ENCODE results near the gene POP7.
"Not testable (repeated sequence)": the region's sequence is repeated elsewhere in the genome, so short reads cannot be mapped to it uniquely, and the experiment has no call there.

The POP7 gene

DNA sequence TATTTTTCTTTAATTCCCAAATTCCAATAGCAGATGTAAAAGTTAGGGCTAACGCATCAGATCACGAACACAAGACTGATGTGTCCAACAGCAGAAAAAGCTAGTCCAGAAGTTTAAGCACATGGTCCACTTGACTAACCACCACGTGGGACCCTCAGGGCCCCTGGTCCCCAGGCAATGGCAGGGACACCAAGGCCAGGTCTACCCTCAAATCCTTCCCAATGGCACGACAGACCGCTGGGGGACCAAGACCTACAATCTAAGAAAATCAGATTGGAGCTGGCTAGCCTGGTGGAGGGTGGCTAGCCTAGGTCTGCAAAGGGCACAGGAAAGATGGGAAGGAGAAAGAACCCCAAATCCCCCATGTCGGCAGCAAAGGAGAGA, 13.4 kb upstream of the POP7 start:
- DNase-seq (ENCODE audit: low spot score): no peak

DNA sequence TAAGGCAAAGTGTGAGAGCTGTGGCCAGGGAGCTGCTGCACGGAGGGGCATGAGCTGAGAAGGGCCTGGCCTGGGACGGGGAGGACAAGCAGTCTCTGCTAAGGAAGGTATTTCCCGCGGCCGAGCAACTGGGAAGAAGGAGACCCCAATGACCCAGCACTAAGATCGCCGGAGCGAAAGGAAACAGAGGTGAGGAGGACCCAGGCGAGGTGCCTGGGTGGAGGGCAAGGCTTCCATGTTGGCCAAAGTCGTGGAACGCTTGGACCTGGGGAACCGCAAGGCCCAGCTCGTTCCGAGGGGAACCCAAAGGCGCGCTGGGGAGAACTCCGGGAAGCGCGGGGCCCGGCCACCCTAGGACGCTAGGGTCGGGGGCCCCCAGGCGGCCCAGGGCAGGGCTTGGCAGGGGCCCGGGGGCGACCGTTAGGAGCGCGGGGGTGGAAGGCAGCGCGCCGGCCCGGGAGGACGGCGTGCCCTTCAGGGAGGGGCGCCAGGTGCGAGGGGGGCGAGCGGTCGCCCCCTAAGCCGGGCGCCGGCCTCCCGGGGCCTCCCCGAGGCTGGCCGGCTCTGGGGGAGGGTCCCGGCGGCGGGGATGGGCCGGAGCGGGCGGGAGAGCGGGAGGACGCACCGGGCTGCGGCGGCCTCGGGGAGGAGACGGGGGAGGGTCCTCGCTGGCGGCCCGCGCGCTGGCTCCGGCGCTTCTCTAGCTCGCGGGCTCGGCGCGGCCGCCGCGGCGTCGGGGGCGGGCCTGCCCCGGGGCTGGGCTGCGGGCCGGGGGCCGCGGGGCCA, 12.4 kb upstream of the POP7 start:
- no peak for DNase-seq (ENCODE audit: low spot score)

DNA sequence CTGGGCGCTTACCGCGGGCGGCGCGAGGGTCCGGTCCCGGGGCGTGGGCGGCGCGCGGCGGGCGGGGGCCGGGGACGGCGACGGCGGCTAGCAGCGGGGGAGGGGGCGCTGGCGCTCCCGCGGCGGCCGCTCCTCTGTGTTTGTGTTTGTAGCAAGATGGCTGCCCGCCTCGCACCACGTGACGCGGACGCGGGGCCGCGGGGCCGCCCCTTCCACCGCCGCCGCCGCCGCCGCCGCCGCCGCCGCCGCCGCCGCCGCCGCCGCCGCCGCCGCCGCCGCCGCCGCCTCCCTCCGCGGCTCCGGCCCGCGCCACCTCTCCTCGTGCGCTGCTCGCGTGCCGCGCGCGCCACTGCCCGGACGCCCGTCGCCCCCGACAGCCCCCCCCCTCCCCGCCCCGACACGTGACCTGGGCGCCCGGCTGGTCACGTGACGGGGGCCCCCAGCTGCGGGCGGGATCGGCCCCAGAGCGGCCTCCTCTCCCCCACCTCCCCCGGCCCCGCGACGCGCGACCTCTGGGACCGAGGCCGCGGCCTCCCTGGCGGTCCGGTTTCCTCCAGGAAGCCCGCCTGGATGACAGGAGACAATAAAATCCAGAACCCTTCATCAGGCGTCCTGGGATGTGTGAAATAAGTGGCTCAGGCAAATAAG, 11.7 kb upstream of the POP7 start, which contains the start of gene GIGYF1:
TSS of gene GIGYF1 (minus strand) at position 153 of the 648 bp plus-strand sequence. CDS start 6,012 bp downstream, outside the sequence.
- DNase-seq (ENCODE audit: low spot score): peak; percentile 92

DNA sequence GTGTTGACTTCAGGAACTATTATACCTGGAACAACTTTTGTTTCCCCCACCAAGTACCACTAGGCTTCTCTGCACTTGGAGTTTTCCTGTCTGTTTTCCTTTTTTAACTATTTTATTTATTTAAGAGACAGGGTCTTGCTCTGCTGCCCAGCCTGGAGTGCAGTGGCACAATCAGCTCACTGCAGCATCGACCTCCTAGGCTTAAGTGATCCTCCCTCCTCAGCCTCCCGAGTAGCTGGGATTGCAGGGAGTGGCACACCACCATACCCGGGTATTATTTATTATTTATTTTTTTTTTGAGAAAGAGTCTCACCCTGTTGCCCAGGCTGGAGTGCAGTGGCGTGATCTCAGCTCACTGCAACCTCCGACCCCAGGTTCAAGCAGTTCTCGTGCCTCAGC, 9.8 kb upstream of the POP7 start:
- no peak for DNase-seq (ENCODE audit: low spot score)

DNA sequence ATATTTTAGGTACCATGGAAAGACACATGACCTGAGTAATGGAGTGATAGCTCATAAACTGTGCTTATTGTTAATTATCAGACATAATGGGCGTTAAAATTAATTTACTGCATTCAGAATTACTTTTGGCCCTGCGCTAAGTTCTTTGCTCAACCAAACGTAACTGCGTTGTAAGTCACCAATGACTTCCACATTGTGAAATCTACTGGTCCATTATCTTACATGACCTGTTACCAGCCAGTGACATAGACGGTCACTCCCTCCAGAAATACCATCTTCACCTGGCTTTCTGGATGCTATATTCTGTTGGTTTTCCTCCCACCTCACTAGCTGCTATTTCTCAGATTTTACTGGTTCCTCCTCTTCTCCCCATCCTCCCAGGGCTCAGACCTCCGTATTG, 6.9 kb upstream of the POP7 start:
- no peak for DNase-seq (ENCODE audit: low spot score)

DNA sequence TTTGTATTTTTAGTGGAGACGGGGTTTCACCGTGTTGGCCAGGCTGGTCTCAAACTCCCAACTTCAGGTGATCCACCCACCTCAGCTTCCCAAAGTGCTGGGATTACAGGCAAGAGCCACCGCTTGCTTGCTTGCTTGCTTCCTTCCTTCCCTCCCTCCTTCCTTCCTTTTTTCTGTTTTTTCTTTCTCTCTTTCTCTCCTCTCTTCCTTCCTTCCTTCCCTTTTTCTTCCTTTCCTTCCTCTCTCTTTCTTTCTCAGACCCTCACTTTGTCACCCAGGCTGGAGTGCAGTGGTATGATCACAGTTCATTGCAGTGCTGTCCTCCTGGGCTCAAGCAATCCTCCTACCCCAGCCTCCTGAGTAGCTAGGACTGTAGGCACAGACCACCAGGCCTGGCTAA, 4.8 kb upstream of the POP7 start:
- DNase-seq (ENCODE audit: low spot score): not testable (repeated sequence)

DNA sequence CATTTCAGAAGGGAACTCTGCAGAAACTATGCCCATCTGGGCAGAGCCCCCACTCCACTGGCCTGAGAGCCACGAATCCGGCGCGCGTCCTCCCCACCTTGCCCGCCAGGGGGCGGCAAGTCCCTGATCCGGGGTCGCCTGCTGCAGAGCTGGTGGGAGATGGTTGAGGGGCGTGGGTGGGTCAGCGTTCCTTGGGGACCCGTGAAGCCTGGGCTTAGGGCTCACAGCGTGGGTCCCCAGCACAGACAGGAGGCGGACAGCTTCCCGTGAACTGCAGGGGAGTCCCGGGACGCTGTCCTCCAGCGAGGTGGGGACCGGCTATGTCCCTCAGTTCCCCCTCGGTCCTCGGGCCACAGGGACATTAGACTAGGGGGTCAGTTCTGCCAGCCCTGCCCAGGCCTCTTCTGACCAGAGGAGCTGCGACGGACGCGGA, 585 bp upstream of the POP7 start:
- peak; percentile 94 for DNase-seq (ENCODE audit: low spot score)

DNA sequence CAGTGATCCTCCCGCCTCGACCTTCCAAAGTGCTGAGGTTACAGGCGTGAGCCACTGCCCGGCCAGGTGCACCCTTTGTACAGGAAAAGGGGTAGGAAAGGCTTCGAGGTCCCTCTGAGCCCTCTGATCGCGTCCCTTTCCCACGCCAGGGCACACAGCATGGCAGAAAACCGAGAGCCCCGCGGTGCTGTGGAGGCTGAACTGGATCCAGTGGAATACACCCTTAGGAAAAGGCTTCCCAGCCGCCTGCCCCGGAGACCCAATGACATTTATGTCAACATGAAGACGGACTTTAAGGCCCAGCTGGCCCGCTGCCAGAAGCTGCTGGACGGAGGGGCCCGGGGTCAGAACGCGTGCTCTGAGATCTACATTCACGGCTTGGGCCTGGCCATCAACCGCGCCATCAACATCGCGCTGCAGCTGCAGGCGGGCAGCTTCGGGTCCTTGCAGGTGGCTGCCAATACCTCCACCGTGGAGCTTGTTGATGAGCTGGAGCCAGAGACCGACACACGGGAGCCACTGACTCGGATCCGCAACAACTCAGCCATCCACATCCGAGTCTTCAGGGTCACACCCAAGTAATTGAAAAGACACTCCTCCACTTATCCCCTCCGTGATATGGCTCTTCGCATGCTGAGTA, 871 bp downstream of the POP7 start:
- no peak for DNase-seq (ENCODE audit: low spot score)

DNA sequence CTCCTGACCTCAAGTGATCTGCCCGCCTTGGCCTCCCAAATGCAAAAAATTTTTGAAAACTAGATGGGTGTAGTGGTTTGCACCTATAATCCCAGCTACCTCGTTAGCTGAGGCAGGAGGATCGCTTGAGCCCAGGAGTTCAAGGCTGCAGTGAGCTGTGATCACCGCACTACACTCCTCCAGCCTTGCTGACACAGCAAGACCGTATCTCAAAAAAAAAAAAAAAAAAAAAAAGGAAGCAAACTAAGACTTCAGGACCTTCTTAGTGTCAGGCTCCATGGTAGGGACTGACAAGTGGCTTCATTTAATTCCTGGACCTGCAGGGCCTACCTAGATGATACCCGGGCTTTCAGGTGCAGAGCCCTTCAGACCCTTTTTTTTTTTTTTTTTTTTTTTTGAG, 2.5 kb downstream of the POP7 start:
- DNase-seq (ENCODE audit: low spot score): no peak

DNA sequence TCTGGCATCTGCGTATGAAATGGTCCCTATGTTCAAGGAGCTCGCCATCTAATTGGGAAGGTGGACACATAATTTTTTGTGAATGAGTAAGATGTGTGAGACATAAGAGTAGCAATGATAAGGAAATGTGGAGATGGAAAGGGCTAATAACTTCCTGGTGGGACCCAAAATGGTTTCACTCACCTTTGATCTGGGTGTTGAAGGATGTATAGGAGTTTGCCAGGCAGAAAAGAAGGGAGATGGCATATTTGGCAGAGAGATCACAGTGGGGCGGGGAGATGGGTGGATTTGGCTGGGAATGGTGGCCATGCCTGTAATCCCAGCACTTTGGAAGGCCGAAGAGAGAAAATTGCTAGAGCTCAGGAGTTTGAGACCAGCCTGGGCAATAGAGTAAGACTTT, 4.5 kb downstream of the POP7 start:
- DNase-seq (ENCODE audit: low spot score): no peak

DNA sequence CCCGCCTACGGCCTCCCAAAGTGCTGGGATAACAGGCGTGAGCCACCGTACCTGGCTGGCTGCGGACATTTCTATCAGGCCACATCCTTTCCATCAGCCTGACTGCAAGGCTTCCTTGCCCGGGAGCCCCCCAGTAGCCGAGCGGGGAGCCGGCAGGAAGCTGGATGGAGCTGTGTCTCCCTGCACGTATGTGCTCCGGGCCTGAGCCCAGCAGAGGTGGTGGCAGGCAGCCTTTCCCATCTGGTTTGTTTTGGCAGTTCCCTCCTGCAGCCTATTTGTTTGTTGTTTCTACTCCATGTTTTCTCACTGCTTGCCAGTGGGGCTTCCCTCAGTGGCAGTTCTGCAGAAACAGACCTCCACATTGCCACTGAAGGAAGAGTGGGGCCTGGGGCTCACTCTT, 5.4 kb downstream of the POP7 start:
- DNase-seq (ENCODE audit: low spot score): no peak

DNA sequence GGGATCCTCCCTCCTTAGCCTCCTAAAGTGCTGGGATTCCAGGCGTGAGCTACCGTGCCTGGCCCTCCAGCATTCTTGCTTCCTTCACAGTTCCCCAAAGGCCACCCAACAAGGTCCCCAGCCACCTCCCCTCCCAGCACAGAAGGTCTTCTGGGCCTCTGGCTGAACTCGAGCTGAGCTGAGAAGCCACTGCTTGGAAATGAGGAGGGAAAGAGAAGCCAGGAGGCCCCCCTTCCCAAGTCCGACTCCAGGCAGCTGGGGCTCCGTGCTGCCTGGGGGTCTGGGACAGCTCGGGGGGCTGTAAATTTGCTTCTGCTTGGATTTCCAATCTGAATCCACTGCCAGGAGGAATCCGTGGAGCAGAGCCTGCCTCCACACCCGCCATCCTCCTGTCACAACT, 8.8 kb downstream of the POP7 start:
- DNase-seq (ENCODE audit: low spot score): no peak

DNA sequence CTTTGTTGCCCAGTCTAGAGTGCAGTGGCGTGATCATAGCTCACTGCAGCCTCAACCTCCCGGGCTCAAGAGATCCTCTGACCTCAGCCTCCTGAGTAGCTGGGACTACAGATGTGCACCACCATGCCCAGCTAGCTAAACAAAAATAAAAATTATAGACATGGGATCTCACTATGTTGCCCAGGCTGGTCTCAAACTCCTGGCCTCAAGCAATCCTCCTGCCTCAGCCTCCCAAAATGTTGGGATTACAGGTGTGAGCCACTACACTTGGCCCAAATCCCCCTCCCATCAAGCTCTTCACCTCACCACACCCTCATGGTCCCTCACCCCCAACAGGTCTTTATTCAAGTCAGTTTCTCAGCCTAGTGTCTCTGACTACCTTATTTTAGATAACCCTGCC, 11.2 kb downstream of the POP7 start:
- DNase-seq (ENCODE audit: low spot score): not testable (repeated sequence)

DNA sequence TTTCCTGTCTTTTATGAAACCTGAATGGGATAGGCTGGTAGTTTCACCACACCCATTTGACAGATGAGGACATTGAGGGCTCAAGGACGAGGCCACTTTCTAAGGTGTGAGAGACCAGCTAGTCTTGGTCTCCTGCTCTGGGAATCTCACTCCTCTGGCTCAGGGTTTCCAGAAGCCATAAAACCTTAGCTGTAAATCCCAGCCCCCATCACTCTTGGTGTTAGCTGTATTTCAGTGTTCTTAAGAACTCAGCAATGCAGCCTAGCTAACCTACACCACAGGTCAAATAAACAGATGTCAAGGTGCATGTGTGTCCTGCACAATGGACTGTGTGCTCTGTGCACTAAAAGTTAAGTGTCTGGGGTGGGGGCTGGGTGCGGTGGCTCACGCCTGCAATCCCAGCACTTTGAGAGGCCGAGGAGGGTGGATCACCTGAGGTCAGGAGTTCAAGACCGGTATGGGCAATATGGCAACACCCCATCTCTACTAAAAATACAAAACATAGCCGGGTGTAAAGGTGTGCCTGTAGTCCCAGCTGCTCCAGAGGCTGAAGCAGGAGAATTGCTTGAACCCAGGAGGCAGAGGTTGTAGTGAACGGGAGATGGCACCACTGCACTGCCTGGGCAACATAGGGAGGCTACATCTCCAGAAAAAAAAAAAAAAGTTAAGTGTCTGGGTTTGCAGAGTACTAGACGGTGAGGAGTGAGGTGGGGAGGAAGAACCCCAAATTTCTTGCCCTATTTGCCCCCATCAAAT, 13.8 kb downstream of the POP7 start:
- no peak for DNase-seq (ENCODE audit: low spot score)

DNA sequence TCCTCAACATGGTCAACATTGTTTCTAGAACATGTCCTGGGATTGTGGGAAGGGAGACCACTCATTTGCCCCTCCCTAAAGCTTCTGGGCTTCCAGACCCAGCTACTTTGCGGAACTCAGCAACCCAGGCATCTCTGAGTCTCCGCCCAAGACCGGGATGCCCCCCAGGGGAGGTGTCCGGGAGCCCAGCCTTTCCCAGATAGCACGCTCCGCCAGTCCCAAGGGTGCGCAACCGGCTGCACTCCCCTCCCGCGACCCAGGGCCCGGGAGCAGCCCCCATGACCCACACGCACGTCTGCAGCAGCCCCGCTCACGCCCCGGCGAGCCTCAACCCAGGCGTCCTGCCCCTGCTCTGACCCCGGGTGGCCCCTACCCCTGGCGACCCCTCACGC, 14.4 kb downstream of the POP7 start, which contains the start of gene EPO:
TSS of gene EPO (plus strand) at position 190 of the 392 bp plus-strand sequence. CDS start 513 bp downstream, outside the sequence.
- DNase-seq (ENCODE audit: low spot score): peak; percentile 54

DNA sequence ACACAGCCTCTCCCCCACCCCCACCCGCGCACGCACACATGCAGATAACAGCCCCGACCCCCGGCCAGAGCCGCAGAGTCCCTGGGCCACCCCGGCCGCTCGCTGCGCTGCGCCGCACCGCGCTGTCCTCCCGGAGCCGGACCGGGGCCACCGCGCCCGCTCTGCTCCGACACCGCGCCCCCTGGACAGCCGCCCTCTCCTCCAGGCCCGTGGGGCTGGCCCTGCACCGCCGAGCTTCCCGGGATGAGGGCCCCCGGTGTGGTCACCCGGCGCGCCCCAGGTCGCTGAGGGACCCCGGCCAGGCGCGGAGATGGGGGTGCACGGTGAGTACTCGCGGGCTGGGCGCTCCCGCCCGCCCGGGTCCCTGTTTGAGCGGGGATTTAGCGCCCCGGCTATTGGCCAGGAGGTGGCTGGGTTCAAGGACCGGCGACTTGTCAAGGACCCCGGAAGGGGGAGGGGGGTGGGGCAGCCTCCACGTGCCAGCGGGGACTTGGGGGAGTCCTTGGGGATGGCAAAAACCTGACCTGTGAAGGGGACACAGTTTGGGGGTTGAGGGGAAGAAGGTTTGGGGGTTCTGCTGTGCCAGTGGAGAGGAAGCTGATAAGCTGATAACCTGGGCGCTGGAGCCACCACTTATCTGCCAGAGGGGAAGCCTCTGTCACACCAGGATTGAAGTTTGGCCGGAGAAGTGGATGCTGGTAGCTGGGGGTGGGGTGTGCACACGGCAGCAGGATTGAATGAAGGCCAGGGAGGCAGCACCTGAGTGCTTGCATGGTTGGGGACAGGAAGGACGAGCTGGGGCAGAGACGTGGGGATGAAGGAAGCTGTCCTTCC, 15.0 kb downstream of the POP7 start:
- no peak for DNase-seq (ENCODE audit: low spot score)

DNA sequence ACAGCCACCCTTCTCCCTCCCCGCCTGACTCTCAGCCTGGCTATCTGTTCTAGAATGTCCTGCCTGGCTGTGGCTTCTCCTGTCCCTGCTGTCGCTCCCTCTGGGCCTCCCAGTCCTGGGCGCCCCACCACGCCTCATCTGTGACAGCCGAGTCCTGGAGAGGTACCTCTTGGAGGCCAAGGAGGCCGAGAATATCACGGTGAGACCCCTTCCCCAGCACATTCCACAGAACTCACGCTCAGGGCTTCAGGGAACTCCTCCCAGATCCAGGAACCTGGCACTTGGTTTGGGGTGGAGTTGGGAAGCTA, 15.5 kb downstream of the POP7 start:
- DNase-seq (ENCODE audit: low spot score): no peak

DNA sequence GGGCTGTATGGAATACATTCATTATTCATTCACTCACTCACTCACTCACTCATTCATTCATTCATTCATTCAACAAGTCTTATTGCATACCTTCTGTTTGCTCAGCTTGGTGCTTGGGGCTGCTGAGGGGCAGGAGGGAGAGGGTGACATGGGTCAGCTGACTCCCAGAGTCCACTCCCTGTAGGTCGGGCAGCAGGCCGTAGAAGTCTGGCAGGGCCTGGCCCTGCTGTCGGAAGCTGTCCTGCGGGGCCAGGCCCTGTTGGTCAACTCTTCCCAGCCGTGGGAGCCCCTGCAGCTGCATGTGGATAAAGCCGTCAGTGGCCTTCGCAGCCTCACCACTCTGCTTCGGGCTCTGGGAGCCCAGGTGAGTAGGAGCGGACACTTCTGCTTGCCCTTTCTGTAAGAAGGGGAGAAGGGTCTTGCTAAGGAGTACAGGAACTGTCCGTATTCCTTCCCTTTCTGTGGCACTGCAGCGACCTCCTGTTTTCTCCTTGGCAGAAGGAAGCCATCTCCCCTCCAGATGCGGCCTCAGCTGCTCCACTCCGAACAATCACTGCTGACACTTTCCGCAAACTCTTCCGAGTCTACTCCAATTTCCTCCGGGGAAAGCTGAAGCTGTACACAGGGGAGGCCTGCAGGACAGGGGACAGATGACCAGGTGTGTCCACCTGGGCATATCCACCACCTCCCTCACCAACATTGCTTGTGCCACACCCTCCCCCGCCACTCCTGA, 16.7 kb downstream of the POP7 start:
- DNase-seq (ENCODE audit: low spot score): no peak

DNA sequence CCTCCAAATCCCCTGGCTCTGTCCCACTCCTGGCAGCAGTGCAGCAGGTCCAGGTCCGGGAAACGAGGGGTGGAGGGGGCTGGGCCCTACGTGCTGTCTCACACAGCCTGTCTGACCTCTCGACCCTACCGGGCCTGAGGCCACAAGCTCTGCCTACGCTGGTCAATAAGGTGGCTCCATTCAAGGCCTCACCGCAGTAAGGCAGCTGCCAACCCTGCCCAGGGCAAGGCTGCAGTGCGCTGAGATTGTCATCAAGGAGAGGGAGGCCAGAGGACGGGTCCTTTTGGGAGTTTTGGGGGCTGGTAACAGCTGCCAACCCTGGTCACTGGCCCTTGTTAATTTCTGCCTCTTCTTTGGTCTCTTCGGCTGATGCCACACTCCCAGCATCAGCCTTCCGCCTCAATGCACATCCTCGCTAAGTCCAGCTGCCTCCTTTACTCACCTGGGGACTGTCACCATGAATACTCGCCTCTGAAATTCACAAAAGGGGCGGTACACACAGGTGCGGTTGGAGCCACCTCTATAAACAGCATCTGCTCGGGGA, 17.9 kb downstream of the POP7 start:
- DNase-seq (ENCODE audit: low spot score): no peak

DNA sequence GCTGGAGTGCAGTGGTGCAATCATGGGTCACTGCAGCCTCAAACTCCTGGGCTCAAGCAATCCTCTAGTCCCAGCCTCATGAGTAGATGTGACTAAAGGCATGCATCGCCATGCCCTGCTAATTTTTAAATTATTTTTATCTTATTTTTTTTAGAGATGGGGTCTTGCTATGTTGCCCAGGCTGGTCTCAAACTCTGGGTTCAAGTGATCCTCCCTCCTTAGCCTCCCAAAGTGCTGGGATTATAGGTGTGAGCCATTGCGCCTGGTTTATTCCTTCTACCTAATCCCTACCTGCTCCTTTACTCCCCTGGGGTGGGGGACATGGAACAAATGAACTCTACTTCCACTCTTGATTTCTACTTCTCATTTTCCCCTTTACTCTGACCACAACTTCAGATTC, 18.4 kb downstream of the POP7 start:
- DNase-seq (ENCODE audit: low spot score): not testable (repeated sequence)

Measured in HuH-7 (cell line).